HG02938 (cell line): ENCODE measurements around the gene C14orf119.

Experiments
- ATAC-seq: cut with Tn5 transposase; IDR thresholded peaks from one replicate; pipeline ENCODE4 v1.9.1; 2021; ENCODE audit warnings: mild to moderate bottlenecking, moderate library complexity; ENCODE audit not compliant: unreplicated experiment

Gene C14orf119

DNA sequence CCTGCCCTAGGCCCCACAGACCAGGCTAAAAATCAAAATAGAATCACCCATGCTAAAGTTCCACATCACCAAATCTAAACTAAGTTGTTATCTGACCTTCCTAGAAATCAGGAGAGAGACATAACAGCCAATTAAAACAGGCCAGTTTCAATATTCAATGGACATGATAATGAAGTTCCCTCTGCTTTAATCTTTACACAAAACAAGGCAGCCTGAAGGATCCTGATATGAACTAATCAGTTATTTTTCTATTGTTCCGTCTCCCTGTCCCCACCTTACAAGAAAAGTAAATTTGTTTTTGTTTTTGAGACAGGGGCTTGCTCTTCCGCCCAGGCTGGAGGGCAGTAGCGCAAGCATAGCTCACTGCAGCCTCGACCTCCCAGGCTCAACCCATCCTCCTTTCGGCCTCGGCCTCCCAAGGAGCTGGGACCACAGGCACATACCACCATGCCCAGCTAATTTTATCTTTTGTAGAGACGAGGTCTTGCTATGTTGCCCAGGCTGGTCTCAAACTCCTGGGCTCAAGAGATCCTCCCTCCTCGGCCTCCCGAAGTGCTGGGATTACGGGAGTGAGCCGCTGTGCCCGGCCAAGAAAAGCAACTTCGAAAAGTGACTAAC, 29.1 kb downstream of the C14orf119 start:
- ATAC-seq, result no peak

- no peak for ATAC-seq
Observed at GRCh38 chr14:23125011-23125410, 29.7 kb downstream of the C14orf119 start.

DNA sequence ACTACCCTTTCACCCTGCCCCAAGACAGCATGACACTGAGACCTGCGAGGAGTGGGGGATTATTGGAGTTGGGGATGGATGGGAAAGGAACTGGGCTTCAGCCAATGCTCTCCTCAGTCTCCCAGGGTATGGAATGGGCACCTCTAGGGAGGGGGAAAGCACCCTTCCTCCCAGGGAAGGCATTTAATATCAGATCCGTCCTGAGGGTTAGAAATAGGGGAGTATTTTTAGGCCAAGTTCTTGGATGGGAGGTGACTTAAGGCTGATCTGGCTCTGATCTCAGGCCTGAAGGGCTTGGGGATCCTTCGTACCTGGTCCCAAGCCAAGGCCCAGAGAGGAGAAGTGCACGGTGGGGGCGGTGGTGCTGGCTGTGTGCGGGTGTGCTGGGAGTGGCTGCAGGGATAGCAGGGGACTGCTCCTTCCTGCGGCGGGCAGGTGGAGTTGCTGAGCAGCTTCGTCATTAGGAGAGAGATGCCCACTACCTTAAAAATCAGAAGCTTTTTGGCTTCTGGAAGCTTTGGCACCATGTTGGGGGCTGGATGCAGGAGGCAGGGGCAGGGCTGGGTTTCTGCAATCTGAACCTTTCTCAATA, 30.7 kb downstream of the C14orf119 start:
- ATAC-seq, result no peak

DNA sequence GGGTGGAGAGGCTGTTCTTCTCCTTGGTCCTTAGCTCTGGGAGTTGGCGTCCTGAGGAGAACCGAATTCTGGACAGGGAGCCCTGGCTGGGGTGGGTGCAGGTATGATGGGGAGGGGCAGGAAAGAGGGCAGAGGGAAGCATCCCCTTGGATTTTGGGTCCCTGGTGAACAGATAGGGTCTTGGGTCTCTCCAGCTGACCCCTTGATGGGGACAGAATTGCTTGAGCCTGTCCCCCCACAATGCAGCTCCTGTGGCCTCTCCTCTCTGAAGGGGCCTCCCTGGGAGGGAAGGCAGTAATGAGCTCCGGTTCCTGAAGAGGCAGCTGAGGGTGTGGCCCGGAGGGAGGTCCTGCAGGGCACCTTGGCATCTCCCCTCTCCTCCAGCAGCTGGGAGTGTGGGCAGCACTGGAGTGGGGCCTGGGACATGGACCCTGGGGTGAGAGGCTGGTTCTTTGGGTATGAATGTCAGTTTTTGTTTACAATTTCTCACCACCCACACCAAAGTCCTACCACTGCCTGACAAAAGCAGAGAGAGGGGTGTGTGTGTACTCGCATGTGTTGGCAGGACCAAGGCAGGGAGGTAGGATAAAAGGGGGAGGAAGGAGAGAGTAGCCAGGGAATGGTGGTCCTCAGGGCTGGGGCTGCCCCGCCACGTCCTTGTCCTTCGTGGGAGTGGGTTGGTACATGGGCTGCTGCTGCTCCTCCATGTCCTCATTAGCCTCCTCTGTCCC, 31.4 kb downstream of the C14orf119 start:
- ATAC-seq, result no peak

DNA sequence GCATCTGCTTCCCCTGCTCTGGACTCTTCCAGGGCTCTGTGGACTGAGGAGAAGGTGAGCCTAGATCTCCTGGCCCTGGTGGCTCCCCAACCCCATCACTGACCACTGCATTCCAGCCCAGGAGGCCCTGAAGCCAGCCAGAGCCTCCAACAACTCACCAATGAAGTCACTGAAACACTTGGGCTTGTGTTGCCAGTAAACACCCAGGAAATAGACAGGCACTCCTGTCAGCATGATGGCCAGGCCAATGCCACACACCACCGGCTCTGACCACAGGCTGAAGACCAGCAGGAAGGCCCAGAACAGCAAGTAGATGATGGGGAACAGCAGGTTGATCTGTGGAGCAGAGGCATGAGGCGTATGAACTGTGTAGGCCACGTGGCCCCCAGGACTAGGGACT, 32.6 kb downstream of the C14orf119 start:
- ATAC-seq, result no peak

DNA sequence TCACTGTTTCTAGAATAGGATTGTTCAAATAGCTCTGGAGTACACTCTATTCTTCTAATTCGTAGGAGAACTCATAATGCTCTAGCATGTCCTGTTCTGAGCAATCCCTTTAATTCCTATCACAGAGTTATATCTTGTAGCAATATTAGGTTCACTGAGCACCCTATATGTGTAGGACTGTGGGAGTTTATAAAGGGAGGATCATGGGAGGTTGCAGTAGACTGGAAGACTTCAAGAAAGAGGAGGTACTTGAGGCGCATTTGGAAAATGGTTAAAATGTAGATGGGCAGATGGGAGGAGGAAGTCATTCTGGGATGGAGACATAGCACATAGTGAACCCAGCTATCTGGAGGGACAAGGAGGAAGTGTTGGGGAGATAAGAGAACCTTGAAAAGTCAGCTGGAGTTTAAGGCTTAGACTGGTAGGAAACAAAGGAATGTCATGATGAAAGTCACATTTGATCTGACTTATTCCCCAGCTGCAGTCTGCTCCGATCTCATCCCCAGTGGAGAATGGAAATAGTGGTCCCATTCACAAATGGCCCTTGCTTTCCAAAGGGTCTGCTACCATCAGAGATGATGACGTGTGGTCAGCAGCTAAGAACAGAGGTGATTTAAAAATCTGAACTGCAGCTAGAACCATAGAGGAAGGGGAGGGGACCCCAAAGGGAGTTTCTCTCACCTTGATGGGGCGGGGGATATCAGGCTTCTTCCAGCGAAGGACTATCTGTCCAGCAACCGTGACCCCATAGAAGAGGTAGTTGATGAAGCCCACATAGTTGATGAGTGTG, 33.9 kb downstream of the C14orf119 start:
- ATAC-seq, result no peak

DNA sequence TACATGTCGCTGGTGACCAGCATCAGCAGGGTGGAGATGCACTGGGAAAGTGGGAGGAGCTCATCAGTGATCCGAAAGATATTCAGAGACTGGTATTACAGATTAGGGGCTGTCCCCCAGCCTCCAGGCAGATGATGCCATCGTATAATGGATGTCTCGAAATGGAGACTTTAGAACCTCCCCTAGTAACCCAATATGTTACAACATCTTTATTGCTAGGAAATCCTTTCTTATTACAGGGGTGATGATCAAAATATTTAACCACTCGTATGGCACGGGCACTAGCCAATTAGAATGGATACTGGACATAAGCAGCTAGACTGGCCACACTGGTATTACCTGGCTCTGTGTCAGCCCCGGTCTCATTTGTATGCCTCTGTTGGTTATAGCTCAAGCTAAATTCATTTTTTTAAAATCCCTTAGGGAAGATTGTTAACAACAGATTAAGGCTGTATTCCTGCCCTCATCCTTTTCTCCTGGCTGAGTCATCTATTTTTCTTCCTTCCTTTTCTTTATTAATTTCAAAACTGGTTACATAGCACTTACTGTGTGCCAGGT, 34.5 kb downstream of the C14orf119 start:
- ATAC-seq, result no peak

GRCh38 chr14:23130871-23131270, 35.6 kb downstream of the C14orf119 start:
- ATAC-seq, result no peak

DNA sequence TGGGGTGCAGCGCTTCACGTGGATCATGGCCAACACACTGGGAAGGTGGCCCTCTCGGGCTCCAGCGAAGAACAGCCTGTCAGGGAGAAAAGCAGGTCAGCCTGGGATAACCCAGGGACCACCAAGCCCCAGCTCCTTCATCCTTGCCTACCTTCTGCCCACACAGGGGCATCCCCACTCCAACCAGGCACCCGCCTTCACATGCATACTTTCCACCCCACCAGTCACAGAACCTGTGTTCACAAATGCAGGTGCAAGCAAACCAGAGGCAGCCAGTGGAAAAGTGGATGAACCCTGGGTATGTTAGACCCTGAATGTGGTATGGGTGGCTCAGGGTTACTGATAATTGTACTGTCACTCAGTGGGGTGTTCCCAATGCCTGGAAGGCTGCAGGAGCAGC, 36.2 kb downstream of the C14orf119 start:
- no peak for ATAC-seq

DNA sequence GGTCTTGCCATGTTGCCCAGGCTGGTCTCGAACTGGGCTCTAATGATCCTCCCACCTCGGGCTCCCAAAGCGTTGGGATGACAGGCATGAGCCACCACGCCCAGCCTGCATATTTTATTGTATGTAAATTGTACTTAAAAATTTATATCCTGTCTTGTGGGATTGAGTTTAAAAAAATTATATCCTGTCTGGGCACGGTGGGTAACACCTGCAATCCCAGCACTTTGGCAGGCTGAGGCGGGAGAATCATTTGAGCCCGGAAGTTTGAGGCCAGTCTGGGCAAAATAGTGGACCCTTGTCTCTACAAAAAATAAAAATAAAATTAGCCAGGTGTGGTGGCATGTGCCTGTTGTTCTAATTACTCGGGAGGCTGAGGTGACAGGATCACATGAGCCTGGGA, 37.7 kb downstream of the C14orf119 start:
- no peak for ATAC-seq

DNA sequence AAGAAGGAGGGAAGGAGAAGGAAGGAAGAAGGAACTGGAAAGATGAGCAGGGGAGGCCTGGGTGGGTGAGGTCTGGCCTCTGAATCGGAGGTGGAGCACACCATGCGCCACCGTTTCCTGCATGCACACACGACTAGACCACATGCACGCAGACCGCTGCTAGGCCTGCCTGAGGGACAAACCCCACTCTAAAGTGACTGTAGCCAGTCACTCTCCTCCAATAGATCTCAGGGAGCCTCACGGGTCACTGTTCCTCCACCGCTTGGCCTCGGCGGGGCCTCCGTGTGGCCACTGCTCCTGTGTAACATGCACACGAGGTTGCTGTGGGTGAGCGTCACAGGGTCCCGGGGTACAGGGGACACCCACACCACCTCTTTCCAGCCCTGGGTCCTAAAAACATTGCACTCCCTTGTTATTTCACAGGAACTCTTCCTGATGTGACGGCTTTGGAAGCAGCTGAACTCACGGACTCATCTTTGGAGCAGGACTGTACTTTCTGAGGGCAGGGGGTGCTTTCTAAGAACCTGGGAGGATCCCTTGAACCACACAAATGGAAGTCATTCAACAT, 41.3 kb downstream of the C14orf119 start:
- ATAC-seq, result no peak

DNA sequence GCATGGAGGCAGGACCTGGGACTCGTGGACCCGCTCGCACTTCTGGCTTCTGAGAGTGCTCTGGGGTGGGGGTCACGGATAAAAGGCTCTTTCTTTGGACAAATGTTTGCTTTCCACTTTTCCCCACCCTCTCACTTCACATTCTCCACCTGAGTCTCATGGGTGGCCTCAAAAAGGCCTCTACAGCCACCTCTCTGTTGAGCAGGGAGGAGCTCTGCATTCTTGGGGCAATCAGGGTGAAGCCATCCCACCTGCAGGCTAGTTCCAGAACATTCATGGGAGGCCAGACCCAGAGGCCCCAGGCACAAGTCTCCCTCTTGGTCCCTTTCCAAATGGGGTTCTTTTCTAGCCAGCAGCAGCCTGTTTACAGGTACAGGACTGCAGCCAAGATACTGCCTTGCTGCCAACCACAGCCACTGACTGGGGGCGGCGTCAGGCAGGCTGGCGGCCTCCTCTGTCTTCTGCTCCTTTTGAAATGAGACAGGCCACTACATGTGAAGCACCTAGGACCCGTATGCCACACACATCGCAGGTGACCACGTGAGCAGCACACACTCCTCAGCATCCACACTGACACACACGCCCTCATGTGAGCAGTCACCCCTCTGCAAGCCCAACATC, 42.0 kb downstream of the C14orf119 start:
- ATAC-seq, result no peak

GRCh38 chr14:23137813-23138535, 42.7 kb downstream of the C14orf119 start:
- ATAC-seq, result no peak

DNA sequence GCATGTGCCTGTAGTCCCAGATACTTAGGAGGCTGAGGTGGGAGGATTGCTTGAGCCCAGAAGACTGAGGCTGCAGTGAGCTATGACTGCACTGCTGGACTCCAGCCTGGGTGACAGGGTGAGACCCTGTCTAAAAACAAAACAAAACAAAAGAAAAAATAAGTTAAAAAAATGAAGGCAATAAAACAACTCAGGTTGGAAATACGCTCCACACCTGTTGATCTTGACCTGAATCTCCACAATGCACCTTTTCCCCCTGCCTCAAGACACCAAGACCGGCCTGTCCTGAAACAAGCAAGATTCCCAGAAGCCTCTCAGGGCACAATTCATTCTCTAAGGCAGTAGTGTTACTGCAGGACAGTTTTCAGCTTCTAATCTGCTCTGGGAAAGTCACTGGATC, 44.6 kb downstream of the C14orf119 start:
- ATAC-seq, result no peak

DNA sequence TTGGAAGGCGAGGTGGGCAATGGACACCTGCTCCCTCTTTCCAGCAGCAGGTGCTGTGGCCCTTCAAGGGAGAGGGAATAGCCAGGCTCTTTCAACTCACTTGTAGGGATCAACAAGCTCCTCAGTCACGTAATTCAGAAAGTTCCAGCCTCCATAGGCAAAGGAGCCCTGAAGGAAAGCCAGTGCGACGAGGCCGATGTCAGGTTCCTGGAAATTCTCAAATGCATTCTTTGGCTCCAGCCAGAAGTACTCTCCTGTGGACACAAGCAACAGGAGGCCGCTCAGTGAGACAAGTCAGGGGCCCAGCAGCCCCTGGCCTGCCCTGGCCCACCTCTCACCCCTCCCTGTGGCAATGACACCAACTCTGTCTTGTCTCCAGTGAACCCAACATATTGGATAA, 45.1 kb downstream of the C14orf119 start:
- no peak for ATAC-seq

DNA sequence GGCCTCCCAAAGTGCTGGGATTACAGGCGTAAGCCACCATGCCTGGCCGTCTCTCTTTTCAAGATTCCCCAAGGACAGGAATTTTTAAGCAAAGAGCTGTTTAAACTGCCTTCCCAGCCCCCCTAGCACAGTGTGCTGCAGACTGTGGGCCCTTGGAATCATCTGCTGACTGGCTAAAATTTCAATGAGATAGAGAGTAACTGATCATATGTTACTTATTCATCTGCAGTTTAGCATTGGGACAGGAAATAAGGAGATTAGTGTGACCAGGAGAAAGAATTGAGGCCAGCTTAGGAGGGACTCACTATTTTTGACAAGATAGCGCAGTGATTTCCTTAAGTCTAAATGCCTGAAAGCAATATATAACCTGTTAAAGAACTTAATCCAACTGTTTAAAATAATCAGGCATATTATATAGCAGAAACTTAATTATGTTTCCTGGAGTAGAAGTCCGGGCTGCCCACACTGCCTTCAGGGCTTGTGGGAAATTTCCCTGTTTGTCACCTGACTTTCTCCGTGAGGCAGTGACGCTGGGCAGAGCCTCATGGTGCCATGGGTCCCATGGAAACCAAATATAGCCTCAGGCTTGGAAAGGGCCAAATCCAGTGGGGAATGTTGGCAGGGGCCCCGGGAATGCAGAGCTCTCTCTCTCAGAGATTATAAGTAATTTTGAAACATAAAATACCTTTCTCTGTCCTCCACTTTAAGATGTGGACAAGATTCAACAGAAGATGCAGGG, 46.6 kb downstream of the C14orf119 start:
- ATAC-seq, result no peak

DNA sequence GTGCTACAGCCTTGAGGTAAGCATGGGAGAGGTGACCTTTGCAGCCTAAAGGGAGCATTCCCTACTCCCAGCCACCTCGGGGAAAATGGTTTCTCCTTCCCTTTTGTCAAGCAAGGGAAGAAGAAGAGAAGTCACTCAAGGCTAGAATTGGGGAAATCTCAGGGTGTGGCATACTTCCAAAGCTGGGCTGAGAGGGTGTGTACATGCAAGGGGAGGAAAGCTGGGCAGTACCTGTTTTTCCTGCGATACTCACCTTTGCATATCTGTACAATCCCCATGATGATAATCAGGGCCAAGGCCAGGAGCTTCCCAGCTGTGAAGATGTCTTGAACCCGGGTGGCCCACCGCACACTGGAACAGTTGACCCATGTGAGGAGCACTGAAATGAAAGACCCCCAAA, 47.5 kb downstream of the C14orf119 start:
- no peak for ATAC-seq

GRCh38 chr14:23143911-23144310, 48.6 kb downstream of the C14orf119 start:
- no peak for ATAC-seq

DNA sequence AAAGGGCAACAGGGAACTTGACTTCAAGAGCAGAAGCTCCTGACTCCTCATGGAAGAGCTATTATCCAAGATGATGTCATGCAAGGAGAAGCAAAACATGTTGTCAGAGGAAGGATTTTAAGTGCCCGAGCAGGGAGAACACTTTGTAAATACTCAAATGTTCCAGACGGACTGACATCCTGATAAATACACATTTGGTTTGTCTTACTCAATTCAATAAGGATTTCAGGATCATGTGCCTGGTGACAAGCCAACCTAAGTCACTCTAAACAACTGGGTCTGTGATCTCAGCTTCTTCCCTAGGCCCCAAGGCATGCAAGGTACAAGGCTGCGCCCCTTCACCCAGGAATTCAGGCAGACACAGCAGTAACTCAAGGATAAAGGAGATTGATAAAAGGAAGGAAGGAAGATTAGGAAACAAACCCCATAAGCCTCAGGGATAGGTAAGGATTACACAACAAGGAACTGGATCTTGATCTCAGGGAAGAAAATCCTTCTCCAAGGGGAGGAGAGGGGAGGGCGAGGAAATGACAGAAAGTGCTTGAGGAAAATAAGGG, 50.6 kb downstream of the C14orf119 start:
- ATAC-seq, result no peak
